Superior temporal gyrus (tissue), 1 donor: ENCODE results near the gene SH3TC1.

Experiments used
- DNase-seq: peaks from one replicate; pipeline ENCODE4 v3.0.0-alpha.2; 2016; ENCODE audit errors: extremely low spot score

SH3TC1 gene

DNA sequence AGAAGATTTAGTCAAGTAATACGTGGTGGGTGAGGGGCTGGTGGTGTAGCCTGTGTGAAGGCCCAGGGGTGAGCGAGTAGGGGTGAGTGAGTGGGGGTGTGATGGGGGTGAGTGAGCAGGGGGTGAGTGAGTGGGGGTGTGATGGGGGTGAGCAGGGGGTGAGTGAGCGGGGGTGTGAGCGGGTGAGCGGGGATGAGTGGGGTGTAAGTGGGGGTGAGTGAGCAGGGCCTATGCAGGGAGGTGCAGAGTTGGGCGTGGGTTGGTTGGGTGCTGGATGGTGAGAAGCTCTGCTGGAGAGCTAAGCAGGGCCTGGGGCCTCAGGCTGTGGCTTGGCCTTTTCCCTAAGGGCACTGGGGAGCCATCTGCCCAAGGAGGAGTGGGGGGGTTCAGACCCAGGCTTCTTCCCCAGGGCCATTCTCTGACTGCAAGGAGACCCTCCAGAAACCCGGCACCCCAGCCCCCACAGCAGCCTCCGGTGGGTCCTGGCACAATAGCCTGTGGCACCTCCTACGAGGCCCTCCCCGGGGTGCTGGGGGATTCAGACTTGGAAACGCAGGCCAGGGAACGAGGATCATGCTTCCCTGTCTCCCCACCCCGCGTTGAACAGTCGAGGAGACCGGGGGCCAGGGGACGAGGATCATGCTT lies 30.4 kb downstream of the SH3TC1 start:
- DNase-seq, result no peak

DNA sequence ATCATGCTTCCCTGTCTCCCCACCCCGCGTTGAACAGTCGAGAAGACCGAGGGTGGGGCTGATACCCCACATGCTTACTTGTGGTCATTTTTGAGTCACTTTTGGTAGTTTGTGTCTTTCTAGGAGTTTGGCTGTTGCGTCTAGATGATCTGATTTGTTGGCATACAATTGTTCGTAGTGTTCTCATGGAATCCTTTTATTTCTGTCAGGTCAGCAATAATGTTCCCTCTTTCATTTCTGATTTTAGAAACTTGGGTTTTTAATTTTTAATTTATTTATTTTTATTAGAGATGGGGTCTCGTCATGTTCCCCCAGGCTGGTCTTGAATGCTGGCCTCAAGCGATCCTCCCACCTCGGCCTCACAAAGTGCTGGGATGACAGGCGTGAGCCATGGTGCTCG lies 30.9 kb downstream of the SH3TC1 start:
- no peak for DNase-seq

DNA sequence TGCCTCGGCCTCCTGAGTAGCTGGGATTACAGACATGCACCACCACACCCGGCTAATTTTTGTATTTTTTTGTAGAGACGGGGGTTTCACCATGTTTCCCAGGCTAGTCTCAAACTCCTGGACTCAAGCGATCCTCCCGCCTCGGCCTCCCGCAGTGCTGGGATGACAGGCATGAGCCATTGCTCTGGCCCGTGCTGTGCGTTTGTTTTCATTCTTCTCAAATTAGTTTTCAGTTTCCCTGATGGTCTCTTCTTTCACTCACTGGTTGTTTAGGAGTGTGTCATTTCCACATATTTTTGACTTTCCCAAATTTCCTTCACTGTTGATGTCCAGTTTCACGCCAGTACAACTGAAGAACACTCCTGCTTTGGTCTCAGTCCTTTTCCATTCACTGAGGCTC lies 31.8 kb downstream of the SH3TC1 start:
- no peak for DNase-seq

DNA sequence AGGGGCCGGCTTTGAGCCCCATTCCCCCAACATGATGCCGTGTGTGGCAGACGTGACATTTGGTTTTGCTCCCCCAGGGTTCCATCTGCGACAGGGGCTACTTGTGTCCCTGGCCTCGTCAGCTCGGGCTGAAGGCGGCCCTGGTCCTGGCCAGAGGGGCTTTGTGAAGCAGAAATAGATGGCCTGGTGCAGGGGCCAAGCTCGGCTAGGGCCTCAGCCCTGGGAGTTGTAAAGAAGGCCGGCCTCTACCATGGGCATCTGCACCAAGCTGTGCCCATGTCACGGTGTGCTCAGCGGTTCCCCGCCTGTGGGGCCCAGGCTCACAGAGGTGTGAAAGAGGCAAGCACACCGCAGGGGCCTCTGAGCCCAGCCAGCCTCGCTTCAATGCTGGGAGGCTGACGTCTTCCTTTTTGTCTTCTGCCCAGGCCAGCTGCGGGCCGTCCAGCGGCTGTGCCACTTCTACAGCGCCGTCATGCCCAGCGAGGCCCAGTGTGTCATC lies 32.5 kb downstream of the SH3TC1 start:
- no peak for DNase-seq

DNA sequence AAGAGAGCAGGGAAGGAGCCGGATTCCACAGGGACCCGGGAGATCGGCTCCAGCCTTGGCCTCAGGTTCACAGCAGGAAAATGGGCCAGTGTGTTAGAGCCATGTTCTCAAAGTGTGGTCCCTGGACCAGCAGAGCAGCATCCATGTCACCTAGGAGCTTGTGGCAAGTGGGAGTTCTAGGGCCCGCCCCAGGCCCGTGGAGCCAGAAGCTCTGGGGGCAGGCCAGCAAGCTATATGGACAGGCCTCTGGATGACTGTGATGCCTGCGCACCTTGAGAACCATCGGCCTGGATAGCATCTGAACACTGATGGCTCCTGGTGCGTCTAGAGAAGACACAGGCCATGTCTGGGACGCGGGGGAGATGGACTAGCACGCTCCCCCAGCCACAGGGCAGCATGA lies 33.7 kb downstream of the SH3TC1 start:
- no peak for DNase-seq

DNA sequence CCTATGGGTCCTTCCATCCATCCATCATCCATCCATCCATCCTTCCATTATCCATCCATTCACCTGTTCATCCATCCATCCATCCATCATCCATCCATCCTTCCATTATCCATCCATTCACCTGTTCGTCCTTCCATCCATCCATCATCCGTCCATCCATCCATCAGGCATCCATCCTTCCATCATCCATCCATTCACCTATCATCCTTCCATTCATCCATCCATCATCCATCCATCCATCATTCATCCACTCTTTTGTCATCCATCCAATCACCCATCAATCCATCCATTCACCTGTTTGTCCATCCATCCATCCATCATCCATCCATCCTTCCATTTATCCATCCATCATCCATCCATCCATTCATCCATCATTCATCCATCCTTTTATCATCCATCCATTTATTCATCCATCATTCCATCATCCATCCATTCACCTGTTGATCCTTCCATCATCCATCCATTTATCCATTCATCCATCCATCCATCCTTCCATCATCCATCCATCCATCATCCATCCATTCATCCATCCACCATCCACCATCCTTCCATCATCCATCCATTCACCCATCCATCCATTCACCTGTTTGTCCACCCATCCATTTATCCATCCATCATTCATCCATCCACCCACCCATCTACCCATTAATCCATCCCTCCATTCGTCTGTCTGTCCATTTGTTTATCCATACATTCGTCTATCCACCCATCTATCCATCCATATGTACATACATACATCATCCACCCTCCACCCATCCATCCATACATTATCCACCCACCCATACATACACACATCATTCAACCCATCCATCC lies 34.8 kb downstream of the SH3TC1 start:
- DNase-seq, result no peak

DNA sequence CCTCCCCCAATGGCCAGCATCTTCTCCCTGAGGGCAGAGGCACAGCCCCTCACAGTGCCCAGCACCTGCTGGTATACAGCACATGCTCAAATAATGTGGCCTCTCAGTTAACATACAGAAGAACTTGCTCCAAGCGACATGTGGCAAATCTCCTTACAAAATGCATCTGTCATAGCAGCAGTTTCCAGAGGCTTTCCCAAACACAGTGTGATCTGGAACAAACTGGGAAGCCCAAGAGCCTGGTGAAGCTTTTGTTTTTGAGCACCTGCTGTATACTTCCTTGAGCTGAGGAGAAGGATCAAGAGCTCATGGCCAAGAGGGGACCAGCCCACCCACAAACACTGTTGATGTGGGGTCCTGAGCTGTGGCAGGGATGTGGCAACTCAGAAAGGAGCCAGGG lies 35.6 kb downstream of the SH3TC1 start:
- no peak for DNase-seq

DNA sequence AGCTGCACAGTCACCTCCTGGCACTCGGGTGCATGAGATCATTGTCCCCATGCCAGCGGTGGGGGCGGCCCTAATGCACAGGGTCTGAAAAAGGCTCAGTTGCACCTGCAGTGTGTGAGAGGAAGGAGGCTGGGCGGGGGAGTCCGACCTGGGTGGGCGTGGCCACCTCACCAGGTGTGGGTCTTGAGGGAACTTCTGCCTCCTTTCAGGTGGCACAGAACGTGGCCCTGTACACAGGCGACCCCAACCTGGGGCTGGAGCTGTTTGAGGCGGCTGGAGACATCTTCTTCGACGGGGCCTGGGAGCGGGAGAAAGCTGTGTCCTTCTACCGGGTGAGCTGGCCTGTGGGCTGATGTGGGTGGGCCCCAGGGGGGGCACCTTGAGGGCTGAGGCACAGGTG lies 36.1 kb downstream of the SH3TC1 start:
- no peak for DNase-seq

DNA sequence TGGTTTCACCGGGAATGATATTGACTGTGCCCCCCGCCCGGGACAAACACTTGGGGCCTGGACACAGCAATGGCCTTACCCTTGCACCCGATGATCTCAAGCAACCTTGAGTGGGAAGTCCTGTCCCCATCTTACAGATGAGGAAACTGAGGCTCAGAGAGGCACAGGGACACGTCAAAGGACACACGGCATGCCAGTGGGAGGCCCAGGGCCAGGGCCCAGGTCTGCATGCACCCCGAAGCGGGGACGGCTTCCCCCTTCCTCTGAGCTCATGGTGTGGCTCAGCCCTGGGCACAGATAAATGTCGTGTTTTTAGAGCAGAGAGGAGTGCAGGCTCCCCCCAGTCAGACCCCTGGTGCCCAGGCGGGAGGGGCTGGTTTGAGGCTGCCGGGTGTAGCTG lies 36.6 kb downstream of the SH3TC1 start:
- no peak for DNase-seq

DNA sequence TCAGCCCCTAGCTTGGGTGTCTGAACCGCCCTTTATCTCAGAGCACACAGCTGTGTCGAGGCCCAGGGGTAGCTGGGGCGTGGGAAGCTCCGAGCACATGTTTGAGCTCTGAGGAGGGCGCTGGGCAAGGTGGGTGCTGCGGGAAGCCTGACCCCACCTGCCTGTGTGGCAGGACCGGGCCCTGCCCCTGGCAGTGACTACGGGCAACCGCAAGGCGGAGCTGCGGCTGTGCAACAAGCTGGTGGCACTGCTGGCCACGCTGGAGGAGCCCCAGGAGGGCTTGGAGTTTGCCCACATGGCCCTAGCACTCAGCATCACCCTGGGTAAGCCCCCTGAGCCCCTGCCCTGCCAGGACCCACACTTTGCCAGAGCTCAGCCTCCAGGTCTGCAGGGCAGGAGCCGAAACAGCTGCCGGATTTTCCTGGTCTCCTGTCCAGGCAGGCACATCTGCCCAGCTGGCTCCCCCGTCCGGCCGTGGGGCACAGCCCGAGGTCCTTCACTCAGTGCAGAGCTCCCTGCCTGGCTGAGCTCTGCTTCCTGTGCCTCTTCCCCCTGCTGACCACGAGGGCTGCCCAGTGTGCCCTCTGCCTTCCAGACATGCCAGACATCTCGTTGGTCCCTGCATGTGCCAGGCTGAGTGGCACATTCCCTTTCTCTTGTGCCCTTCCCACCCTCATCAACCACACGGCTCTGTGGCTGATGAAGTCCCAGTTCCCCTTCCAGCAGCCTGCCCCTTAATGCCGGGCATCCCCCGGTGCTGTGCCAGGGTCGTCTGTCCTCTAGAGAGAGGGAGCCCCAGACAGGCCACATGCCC lies 37.2 kb downstream of the SH3TC1 start:
- DNase-seq, result no peak

DNA sequence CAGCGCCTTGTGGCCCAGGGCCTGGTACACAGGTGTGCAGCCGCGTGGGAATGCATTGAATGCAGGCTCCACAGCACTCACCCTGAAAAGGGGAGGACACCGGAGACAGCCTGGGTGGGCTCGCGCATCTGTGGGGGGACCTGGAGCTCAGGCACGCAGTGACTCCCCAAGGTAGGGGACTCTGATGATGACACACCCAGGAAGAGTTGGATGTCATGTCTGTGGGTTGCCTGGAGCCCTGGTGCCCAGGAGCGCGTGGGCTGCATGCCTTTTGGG lies 37.8 kb downstream of the SH3TC1 start:
- no peak for DNase-seq

DNA sequence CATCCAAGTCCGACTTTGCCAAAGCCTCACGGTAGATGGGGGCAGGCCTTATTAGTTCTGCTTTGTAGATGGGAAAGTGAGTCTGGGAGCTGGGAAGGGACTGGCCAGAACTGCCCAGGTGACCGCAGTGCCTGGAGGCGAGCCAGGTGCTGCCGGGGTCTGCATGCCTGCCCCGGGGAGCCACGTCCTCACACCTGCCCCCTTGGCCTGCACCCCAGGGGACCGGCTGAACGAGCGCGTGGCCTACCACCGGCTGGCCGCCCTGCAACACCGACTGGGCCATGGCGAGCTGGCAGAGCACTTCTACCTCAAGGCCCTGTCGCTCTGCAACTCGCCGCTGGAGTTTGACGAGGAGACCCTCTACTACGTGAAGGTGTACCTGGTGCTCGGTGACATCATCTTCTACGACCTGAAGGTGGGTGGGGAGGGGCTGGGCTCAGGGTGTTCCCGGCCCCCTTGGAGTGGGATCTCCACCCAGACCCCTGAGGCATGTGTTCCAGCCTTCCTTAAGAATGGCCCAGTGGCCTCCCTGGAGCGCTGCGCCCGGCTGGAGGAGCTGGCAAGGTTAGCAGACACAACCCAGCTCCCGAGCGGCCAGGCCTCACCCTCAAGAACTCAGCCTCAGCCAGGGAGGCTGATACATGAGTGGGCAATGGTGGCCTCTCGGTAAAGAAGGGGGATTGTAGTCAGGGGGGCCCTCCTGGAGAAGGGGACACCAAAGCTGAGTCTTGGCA lies 38.3 kb downstream of the SH3TC1 start:
- no peak for DNase-seq

DNA sequence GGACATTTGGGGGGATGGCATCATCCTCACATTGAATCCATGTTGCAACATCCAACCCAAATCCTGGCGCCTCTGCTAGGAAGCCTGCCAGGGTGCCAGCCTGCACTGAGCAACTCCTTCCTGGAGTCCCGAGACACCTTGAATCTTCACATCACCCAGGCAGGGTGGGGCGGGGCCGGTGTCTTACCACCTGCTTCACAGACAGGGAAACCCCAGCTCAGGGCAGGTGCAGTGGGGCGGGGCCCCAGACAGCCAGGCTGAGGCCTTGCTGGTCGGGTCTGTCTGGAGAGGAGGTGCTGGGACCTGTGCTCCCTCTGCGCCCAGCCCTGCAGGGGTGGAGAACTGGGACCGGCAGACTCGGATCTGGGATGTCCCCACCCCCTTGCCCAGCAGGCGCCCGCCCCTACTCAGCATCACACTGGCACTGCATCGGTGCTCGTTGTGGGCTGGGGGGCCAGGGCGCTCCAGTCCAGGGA lies 39.0 kb downstream of the SH3TC1 start:
- no peak for DNase-seq

DNA sequence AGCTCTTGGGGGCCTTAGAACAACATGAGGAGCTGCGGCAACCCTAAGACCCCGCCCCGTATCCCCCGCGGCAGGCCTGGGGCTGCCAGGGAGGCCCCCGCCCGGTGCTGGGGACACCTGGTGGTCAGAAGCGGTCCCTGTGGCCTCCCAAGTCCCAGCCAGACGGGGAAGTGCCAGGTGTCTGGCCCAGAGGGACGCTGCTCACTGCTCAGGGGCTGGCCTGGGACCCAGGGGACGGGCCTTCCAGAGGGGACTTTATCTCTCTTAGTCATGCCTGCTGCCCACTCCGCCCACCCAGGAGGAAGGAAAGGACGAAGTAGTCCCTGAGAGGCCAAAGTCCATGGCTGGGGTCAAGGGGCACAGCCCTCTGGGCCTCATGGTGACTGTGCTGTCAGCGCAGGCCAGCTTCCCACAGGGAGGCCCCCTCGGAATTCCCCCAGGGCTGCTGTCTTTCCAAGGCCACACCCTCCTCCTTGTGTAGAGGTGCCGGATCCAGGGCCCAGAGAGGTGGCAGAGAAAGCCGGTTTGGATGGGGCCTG lies 39.5 kb downstream of the SH3TC1 start:
- DNase-seq, result no peak

DNA sequence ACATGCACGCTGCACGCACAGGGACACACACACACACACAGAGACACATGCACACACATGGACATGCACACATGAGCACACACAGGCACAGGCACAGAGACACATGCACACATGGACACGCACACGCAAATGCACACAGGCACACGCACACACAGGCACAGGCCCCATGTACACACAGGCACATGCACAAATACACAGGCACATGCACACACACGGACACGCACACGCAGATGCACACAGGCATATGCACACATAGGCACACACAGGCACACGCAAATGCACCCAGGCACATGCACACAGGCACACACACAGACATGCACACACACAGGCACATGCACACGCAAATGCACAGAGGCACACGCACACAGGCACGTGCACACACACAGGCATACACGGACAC lies 40.1 kb downstream of the SH3TC1 start:
- DNase-seq, result no peak

DNA sequence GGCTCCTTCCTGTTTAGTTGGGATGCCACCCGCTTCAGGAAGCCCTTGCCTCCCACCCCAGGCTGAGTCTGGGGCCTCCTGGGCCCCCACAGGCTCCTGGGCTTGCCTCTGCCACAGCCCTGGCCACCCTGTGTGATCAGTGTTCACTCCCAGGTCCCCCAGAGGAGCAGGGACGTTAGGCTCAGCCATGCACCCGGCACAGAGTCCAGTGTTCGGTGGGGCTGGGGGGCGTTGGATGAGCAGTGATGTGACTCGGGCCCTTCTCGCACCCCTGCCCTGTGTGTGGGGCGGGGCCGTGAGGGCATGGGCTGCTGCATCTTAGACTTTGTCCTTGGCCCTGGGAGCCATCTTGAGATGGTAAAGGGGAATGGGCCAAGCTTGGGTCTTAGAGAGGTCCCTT lies 40.6 kb downstream of the SH3TC1 start:
- no peak for DNase-seq

DNA sequence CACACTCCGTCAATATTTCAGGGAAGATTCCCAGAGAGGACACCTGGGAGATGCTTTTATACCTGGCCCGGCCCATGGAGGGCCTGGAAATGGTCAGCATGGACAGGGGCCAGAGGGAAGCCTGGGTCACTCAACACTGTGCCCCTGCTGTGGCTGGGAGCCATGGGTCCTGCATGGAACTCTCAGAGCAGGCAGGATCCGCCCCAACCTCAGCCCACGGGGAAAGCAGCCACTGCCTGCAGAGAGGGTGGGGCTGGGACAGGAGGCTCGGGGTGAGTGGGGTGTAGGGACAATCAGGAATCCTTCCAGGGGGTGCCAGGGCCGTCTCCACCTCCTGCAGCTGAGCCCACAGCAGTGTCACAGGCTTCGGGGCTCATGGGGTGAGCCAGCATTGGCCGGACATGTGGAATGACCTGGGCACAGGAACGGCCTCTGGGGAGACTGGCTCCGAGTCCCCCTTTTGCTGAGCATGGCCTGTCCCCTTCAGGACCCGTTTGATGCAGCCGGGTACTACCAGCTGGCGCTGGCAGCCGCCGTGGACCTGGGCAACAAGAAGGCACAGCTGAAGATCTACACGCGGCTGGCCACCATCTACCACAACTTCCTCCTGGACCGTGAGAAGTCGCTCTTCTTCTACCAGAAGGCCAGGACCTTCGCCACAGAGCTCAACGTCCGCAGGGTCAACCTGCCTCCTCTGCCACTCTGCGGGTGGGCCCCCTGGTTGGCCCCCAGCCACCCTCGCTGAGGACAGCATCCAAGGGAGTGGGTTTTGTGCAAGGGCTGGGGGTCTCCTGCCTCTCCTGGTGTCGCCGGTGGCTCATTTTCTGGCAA lies 41.3 kb downstream of the SH3TC1 start:
- no peak for DNase-seq

DNA sequence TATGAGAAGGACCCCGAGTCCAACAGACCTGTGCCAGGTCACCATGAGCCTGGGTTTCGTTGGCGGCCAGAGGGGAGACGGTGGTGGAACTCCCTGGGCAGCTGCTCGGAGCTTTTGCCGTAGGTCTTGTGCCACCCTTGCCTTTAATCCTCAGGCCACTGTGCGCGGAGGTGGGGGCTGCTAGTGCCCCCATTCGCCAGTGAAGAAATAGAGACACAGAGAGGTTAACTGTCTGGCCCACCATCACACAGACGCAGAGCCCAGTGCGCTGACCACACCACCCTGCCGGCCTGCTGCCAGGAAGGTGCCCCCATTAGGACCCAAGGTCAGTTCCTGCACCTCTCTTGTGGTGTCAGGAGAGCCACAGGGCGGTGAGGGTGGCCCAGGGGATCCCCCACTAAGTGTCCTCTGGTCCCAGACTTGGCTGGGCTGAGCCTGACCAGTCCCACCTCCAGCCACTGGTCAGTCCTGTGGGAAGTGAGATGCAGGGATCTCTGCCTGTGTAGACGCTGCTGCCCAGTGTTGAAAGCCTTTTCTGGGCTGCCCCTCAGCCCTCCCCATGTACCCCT lies 42.2 kb downstream of the SH3TC1 start:
- no peak for DNase-seq

DNA sequence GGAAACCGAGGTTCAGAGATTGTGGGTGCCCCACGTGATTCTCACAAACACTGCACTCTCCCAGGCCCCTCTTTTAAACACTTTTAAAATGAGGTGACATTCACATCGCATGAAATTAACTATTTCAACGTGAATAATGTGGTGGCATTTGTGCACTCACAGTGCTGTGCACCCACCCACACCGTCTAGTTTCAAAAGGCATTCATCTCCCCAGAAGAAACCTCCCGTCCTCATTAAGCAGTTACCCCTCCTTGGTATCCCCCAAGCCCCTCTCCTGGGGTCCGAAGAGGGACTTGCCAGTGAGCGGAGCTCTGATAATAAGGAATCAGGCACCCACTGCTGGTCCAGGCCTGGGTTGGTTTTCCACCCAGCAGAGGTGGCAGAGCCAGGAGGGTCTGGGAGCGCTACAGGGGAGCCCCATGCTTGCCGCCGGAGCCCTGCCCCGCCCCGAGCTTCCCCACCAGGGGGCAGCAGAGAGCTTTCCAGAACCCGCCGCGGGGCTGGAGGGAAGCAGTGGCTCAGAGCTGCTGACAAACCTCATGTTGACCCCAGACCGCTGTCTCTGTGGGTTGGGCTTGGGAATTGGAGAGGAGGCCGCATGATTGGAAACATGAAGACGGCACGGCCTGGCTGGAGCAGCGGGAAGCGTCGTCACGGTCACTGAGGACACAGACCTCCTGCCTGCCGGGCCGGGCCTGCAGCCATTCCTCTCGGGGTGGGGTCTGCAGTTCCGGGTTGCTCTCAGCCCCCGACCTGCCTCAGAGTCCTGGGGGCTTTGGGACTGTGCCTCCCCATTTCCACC lies 43.0 kb downstream of the SH3TC1 start:
- peak; percentile 83 for DNase-seq
